Measurements from ENCODE around the gene ENTREP1.

Gene ENTREP1

GRCh38 chr9:69319324-69320025 is 5.5 kb upstream of the ENTREP1 start:
- DNase-seq (ENCODE audit: low read depth in 2 of 2): no peak

GRCh38 chr9:69322256-69322655 is 2.8 kb upstream of the ENTREP1 start:
- DNase-seq (ENCODE audit: low read depth in 2 of 2): no peak

GRCh38 chr9:69323861-69324260 is 1.2 kb upstream of the ENTREP1 start:
- no peak for DNase-seq (ENCODE audit: low read depth in 2 of 2)

GRCh38 chr9:69325409-69326212 is 596 bp downstream of the ENTREP1 start:
- no peak for DNase-seq (ENCODE audit: low read depth in 2 of 2)

GRCh38 chr9:69326261-69326660 is 1.2 kb downstream of the ENTREP1 start:
- DNase-seq (ENCODE audit: low read depth in 2 of 2): no peak

GRCh38 chr9:69330580-69330979 is 5.6 kb downstream of the ENTREP1 start:
- no peak for DNase-seq (ENCODE audit: low read depth in 2 of 2)

- DNase-seq (ENCODE audit: low read depth in 2 of 2): no peak
Measured at GRCh38 chr9:69331444-69331843, 6.4 kb downstream of the ENTREP1 start.

- no peak for DNase-seq (ENCODE audit: low read depth in 2 of 2)
Measured at GRCh38 chr9:69332067-69332685, 7.2 kb downstream of the ENTREP1 start.

- DNase-seq (ENCODE audit: low read depth in 2 of 2): no peak
Measured at GRCh38 chr9:69333716-69334115, 8.7 kb downstream of the ENTREP1 start.

GRCh38 chr9:69334317-69334716 is 9.3 kb downstream of the ENTREP1 start:
- DNase-seq (ENCODE audit: low read depth in 2 of 2): no peak

GRCh38 chr9:69339620-69340019 is 14.6 kb downstream of the ENTREP1 start:
- no peak for DNase-seq (ENCODE audit: low read depth in 2 of 2)

- no peak for DNase-seq (ENCODE audit: low read depth in 2 of 2)
Measured at GRCh38 chr9:69340631-69341030, 15.6 kb downstream of the ENTREP1 start.

- DNase-seq (ENCODE audit: low read depth in 2 of 2): no peak
Measured at GRCh38 chr9:69342769-69343168, 17.8 kb downstream of the ENTREP1 start.

- no peak for DNase-seq (ENCODE audit: low read depth in 2 of 2)
Measured at GRCh38 chr9:69344459-69344858, 19.4 kb downstream of the ENTREP1 start.

GRCh38 chr9:69346596-69347390 is 21.8 kb downstream of the ENTREP1 start:
- no peak for DNase-seq (ENCODE audit: low read depth in 2 of 2)

- DNase-seq (ENCODE audit: low read depth in 2 of 2): no peak
Measured at GRCh38 chr9:69347607-69348006, 22.6 kb downstream of the ENTREP1 start.

- DNase-seq (ENCODE audit: low read depth in 2 of 2): no peak
Measured at GRCh38 chr9:69351227-69351626, 26.2 kb downstream of the ENTREP1 start.

GRCh38 chr9:69355232-69355631 is 30.2 kb downstream of the ENTREP1 start:
- DNase-seq (ENCODE audit: low read depth in 2 of 2): no peak

GRCh38 chr9:69357030-69357775 is 32.2 kb downstream of the ENTREP1 start:
- no peak for DNase-seq (ENCODE audit: low read depth in 2 of 2)

- DNase-seq (ENCODE audit: low read depth in 2 of 2): no peak
Measured at GRCh38 chr9:69357821-69358220, 32.8 kb downstream of the ENTREP1 start.

- DNase-seq (ENCODE audit: low read depth in 2 of 2): no peak
Measured at GRCh38 chr9:69363191-69363590, 38.2 kb downstream of the ENTREP1 start.
